GM06990 (cell line): Measurements from ENCODE around the gene DUXA.
"Not testable (repeated sequence)": the region's sequence is repeated elsewhere in the genome, so short reads cannot be mapped to it uniquely, and the experiment has no call there.

Experiments
- DNase-seq: peaks from one replicate; pipeline ENCODE4 v3.0.0-alpha.2; 2011; ENCODE audit not compliant: insufficient read length; ENCODE audit errors: extremely low read depth
- H3K27me3 ChIP-seq: replicated peaks from 2 replicates; pipeline ENCODE4 v1.6.0; 2011; ENCODE audit warnings: low read length; ENCODE audit not compliant: control insufficient read depth, insufficient read depth
- H3K36me3 ChIP-seq: 2 replicates; pipeline ENCODE4 v1.5.1; 2011; ENCODE audit warnings: low read length; ENCODE audit not compliant: control insufficient read depth, insufficient read depth
- H3K4me3 ChIP-seq: replicated peaks from 2 replicates; pipeline ENCODE4 v1.5.1; 2011; ENCODE audit warnings: low read depth, mild to moderate bottlenecking, control low read depth, low read length
- TF ChIP-seq, protein P1 (sequence below): IDR thresholded peaks from 2 replicates; pipeline ENCODE4 v1.5.1; 2011; ENCODE audit warnings: low read length, control low read depth, mild to moderate bottlenecking, inconsistent platforms; ENCODE audit not compliant: insufficient read depth, poor library complexity, severe bottlenecking

The DUXA gene

DNA sequence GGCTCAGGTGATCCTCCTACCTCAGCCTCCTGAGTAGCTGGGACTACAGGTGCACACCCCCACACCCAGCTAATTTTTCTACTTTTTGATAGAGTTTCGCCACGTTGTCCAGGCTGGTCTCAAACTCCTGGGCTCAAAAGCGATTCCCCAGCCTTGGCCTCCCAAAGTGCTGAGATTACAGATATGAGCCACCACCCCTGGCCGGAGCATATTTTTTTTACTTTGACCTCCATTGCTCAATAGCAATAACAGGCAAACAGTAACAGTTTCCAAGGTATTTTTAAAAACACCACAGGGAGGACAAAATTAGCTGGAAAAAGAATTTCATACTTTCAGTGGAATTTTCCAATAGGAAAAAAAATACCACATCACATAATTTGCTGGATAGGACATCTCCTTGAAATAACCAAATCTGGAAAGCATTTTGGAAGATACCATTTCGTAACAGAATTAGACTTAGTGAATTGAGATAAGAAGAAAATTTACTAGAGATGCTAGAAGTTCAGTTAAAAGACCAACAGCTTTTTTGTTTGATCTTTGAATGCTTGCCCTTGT lies 5.2 kb downstream of the DUXA start:
- TF ChIP-seq, protein P1, sequence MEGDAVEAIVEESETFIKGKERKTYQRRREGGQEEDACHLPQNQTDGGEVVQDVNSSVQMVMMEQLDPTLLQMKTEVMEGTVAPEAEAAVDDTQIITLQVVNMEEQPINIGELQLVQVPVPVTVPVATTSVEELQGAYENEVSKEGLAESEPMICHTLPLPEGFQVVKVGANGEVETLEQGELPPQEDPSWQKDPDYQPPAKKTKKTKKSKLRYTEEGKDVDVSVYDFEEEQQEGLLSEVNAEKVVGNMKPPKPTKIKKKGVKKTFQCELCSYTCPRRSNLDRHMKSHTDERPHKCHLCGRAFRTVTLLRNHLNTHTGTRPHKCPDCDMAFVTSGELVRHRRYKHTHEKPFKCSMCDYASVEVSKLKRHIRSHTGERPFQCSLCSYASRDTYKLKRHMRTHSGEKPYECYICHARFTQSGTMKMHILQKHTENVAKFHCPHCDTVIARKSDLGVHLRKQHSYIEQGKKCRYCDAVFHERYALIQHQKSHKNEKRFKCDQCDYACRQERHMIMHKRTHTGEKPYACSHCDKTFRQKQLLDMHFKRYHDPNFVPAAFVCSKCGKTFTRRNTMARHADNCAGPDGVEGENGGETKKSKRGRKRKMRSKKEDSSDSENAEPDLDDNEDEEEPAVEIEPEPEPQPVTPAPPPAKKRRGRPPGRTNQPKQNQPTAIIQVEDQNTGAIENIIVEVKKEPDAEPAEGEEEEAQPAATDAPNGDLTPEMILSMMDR, result no peak
- DNase-seq, result no peak
- Histone ChIP-seq H3K4me3 (no peak overlapping the region), H3K36me3 (no peaks in the 10 kb centered on the region), H3K27me3 (no peaks in the 10 kb centered on the region)

DNA sequence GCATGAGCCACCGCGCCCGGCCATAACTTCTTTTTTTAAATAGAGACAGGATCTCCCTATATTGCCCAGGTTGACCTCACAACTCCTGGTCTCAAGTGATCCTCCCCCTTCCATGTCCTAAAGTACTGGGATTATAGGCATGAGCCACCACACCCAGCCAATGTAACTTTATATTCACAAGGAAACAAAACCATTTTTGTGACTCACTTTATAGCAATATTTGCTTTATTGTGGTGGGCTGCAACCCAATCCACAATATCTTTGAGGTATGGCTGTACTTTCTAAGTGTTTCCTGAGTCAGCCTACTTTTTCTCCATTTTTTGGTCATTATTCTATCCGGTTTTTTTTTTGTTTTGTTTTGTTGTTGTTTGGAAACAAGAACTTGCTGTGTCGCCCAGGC lies 14.4 kb downstream of the DUXA start:
- Histone ChIP-seq H3K4me3 (no peak overlapping the region), H3K36me3 (no peaks in the 10 kb centered on the region), H3K27me3 (no peaks in the 10 kb centered on the region)
- DNase-seq, result no peak
- TF ChIP-seq, protein P1, result no peak

DNA sequence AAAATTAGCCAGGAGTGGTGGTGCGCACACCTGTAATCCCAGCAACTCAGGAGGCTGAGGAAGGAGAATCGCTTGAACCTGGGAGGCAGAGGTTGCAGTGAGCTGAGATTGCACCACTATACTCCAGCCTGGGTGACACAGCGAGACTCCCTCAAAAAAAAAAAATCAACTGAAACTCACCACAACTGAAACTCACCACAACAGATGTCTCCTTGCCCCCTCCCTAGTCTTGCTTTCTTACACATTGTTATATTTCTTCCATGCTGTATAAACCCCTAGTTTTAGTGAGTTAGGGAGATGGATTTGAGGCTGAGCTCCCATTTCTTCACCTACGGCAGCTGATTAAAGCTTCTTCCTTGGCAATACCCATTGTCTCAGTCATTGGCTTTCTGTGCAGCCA lies 25.6 kb downstream of the DUXA start:
- no peak for DNase-seq
- no peaks in the 10 kb centered on the region for H3K27me3 ChIP-seq
- no peak overlapping the region for H3K4me3 ChIP-seq
- no peaks in the 10 kb centered on the region for H3K36me3 ChIP-seq
- TF ChIP-seq, protein P1, result no peak

DNA sequence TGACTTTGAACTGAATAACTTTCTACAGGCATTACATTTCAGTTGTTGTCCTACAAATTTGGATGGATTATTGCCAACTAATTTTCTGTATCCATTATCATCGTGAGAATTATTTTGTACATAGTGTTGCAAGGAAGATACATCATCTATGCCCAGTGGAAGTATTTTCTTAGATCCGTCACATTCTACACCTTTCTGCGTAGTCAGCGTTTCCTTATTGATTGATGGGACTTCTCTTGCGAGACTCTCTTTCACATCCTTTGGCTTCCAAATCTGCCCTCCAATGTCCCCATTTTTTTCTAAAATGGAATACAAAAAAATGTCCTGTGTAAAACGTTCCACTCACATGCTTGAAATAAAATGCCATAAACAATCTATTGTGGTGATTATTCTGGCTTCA lies 31.5 kb downstream of the DUXA start:
- no peaks in the 10 kb centered on the region for H3K36me3 ChIP-seq
- no peaks in the 10 kb centered on the region for H3K27me3 ChIP-seq
- TF ChIP-seq, protein P1, result no peak
- no peak overlapping the region for H3K4me3 ChIP-seq
- no peak for DNase-seq

DNA sequence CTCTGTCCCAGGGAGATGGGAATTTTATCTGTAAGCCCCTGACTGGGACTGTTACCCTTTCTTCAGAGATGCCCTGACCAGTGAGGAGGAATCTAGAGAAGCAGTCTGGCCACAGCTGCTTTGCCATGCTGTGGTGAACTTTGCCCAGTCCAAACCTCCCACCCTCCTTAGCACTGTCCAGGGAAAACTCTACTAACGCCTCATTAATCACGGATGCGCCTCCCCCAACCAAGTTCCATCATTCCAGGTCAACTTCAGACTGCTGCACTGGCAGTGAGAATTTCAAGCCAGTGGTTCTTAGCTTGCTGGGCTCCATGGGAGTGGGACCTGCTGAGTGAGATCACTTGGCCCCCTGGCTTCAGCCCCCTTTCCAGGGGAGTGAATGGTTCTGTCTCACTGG lies 39.9 kb downstream of the DUXA start:
- not testable (repeated sequence) for H3K36me3 ChIP-seq, H3K4me3 ChIP-seq, H3K27me3 ChIP-seq, DNase-seq

DNA sequence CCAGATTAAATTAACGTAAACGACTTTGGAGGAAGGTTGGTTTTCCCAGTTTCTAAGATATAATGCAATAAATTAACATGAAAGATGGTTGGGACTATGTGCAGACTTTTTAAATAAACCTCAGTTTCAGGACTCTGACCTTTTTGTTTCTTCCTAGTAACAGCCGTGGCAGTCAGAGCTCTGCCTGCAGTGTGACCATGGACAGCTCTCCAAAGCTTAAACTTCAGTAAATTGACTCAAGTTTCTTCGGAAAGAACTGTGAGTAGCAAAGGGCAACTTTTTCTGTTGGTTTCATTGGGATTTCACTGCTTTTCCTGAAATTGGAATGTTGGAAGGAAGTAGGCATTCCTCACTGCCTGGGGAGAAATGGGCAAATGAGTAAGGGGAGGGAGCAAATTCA lies 43.4 kb downstream of the DUXA start:
- DNase-seq, result no peak
- H3K36me3 ChIP-seq, result no peaks in the 10 kb centered on the region
- H3K4me3 ChIP-seq, result no peak overlapping the region
- TF ChIP-seq, protein P1, result no peak
- H3K27me3 ChIP-seq, result no peaks in the 10 kb centered on the region
